Breast epithelium (tissue), 4 donors: ENCODE data around the gene PKN3. TPM values are rescaled to one million over a fixed set of nuclear protein-coding genes. Genes with fewer than 3 reads are reported as not detected.
"Not testable (repeated sequence)": the region's sequence is repeated elsewhere in the genome, so short reads cannot be mapped to it uniquely, and the experiment has no call there.

ENCODE experiments used
- DNase-seq, 2 donors: peaks; one replicate each; pipeline ENCODE4 v3.0.0-alpha.2; 2019; ENCODE audit warnings: low spot score in 2 of 2
- H3K27ac ChIP-seq, 2 donors: fragments of 200-600 bp; sonication (generic) in 1 of 2; one replicate each; pipeline ENCODE4 v1.5.1; 2016 to 2019; ENCODE audit warnings: mild to moderate bottlenecking in 1 of 2
- H3K27me3 ChIP-seq, 2 donors: fragments of 200-600 bp; sonication (generic) in 1 of 2; one replicate each; pipeline versions ENCODE4 v1.5.1 to v1.6.0; 2017 to 2019; ENCODE audit warnings: control low read depth in 1 of 2, mild to moderate bottlenecking in 1 of 2
- H3K36me3 ChIP-seq: fragments of 200-600 bp; one replicate; pipeline ENCODE4 v1.5.1; 2019
- H3K4me1 ChIP-seq, 2 donors: fragments of 200-600 bp; sonication (generic); one replicate each; pipeline ENCODE4 v1.5.1; 2016 to 2019; ENCODE audit warnings: control low read depth in 1 of 2
- H3K4me3 ChIP-seq, 3 donors: fragments of 200-600 bp; sonication (generic); 1 replicate in 2 of 3; 2 replicates in 1 of 3; pipeline ENCODE4 v1.5.1; 2016 to 2019; ENCODE audit warnings: mild to moderate bottlenecking in 3 of 3, moderate library complexity in 2 of 3
- H3K9me3 ChIP-seq, 2 donors: fragments of 200-600 bp; sonication (generic) in 1 of 2; one replicate each; pipeline ENCODE4 v1.5.1; 2016 to 2019; ENCODE audit warnings: control low read depth in 1 of 2
- POLR2A ChIP-seq: fragments of 450-650 bp; IDR thresholded peaks from one replicate; pipeline ENCODE4 v1.6.1; 2016; ENCODE audit warnings: antibody characterized with exemption, mild to moderate bottlenecking, moderate library complexity
- POLR2AphosphoS5 ChIP-seq, 3 donors: sonication (generic); formaldehyde crosslinking; IDR thresholded peaks; one replicate each; pipeline ENCODE4 v1.6.1; 2017; ENCODE audit warnings: antibody characterized with exemption in 3 of 3
- intact Hi-C: fragments of 100-400 bp; cut with DNase I; formaldehyde crosslinking; loops from one replicate; pipeline ENCODE4 v1.15.1; 2023; ENCODE audit warnings: low total_unique reads
- total RNA-seq, 3 donors: library from RNA; depleted of rRNA; stranded (reverse); fragments of >200 nt; gene quantifications; one replicate each; pipeline ENCODE4 v1.1.0, GENCODE V29; 2016
- TF ChIP-seq, protein P1 (sequence below), 3 donors: fragments of 450-650 bp; IDR thresholded peaks; one replicate each; pipeline ENCODE4 v1.5.1; 2016 to 2017; ENCODE audit warnings: antibody characterized with exemption in 3 of 3, mild to moderate bottlenecking in 3 of 3, moderate library complexity in 3 of 3

The PKN3 gene
- total RNA-seq, 3 donors from 2014 or later: 2.6 to 8.5 (median 7.0) TPM

DNA sequence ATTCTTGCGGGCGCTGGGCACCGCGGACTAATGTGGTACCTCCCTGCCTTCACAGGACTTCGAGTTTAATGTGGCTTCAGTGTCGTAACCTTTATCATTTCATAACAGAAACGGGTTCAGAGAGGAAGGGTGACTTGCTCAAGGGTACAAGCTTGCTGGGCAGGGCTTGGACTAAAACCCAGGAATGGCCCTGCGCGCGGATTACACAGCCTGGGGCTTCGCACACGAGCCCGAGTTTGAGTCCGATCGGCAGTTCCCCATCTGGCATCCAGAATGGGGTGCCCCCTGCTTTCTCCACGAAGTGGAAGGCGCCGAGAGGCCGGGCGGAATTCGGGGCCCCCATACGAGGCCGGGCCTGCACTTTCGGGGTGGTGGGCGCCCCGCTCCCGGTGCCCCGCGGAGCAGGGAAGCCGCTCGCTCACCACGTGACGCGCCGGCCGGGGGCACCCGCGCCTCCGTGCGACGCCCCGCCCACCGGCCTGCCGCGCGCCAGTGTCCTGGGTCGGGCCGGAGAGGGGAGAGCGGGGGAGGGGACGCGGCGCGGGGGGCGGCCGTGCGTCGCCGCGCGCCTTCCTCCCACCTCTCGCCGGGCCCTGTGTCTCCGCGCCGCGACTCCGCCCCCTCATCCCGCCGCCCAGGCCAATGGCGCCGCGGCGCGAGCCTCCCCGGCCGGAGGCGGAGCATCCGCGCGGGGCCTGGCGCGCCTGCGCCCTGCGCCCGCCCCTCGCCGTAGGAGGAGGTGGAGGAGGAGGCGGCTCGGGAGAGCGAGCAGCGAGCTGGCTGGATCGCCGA, 13.6 kb upstream of the PKN3 start, which contains the start of gene SET:
SET (plus strand) TSS at position 722 of the 792 bp plus-strand sequence. CDS start 361 bp downstream, outside the sequence.
- Histone ChIP-seq H3K27ac (peak within 1 kb of the TSS; percentile 88 to 96), H3K4me1 (peaks cover 4 to 16% of the 10 kb centered on the region in 2 donors), H3K27me3 (no peaks in the 10 kb centered on the region), H3K4me3 (peak within 1 kb of the TSS; percentile 69 to 95 (median 83)), H3K9me3 (no peaks in the 10 kb centered on the region), H3K36me3 (no peaks in the 10 kb centered on the region)
- peak; percentile 88 to 92 for DNase-seq
- intact Hi-C loops: no loop called here
- TF ChIP-seq POLR2A: no peak
- TF ChIP-seq, protein P1, sequence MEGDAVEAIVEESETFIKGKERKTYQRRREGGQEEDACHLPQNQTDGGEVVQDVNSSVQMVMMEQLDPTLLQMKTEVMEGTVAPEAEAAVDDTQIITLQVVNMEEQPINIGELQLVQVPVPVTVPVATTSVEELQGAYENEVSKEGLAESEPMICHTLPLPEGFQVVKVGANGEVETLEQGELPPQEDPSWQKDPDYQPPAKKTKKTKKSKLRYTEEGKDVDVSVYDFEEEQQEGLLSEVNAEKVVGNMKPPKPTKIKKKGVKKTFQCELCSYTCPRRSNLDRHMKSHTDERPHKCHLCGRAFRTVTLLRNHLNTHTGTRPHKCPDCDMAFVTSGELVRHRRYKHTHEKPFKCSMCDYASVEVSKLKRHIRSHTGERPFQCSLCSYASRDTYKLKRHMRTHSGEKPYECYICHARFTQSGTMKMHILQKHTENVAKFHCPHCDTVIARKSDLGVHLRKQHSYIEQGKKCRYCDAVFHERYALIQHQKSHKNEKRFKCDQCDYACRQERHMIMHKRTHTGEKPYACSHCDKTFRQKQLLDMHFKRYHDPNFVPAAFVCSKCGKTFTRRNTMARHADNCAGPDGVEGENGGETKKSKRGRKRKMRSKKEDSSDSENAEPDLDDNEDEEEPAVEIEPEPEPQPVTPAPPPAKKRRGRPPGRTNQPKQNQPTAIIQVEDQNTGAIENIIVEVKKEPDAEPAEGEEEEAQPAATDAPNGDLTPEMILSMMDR (IDR thresholded peaks at IDR 0.05): peak in 1 of 3 donors; percentile 10
- TF ChIP-seq POLR2AphosphoS5 (IDR thresholded peaks at IDR 0.05): peak in 2 of 3 donors; percentile 41 to 85

DNA sequence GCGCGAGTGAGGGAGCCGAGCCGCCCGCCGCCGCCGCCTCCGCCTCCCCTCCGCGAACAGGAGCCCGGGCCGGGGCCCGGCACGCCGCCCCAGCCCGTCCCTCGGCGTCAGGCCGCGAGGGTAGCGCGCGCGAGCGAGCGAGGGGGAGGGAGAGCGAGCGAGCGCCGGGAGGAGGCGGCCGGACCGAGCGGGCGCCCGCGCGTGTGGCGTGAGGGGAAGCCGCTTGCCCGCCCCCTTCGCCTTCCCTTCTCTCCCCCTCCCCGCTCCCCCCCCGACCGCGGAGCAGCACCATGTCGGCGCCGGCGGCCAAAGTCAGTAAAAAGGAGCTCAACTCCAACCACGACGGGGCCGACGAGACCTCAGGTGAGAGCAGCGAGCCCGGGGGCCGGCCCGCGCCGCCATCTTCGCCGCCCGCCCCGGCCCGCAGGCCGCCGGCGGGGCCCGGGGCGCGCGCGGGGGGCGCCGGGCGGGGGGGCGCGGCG, 13.0 kb upstream of the PKN3 start:
- peak in 1 of 2 donors; percentile 28 for DNase-seq
- H3K4me3 ChIP-seq: peak overlapping the region; percentile 69 to 95 (median 83)
- no peaks in the 10 kb centered on the region for H3K9me3 ChIP-seq
- intact Hi-C loops: no loop called here
- TF ChIP-seq, protein P1 (IDR thresholded peaks at IDR 0.05): no peak
- TF ChIP-seq POLR2A (no peak), POLR2AphosphoS5 (IDR thresholded peaks at IDR 0.05) (no peak)
- H3K27me3 ChIP-seq: no peaks in the 10 kb centered on the region
- peak overlapping the region; percentile 88 to 96 for H3K27ac ChIP-seq
- no peaks in the 10 kb centered on the region for H3K36me3 ChIP-seq
- peaks cover 4 to 16% of the 10 kb centered on the region in 2 donors for H3K4me1 ChIP-seq

DNA sequence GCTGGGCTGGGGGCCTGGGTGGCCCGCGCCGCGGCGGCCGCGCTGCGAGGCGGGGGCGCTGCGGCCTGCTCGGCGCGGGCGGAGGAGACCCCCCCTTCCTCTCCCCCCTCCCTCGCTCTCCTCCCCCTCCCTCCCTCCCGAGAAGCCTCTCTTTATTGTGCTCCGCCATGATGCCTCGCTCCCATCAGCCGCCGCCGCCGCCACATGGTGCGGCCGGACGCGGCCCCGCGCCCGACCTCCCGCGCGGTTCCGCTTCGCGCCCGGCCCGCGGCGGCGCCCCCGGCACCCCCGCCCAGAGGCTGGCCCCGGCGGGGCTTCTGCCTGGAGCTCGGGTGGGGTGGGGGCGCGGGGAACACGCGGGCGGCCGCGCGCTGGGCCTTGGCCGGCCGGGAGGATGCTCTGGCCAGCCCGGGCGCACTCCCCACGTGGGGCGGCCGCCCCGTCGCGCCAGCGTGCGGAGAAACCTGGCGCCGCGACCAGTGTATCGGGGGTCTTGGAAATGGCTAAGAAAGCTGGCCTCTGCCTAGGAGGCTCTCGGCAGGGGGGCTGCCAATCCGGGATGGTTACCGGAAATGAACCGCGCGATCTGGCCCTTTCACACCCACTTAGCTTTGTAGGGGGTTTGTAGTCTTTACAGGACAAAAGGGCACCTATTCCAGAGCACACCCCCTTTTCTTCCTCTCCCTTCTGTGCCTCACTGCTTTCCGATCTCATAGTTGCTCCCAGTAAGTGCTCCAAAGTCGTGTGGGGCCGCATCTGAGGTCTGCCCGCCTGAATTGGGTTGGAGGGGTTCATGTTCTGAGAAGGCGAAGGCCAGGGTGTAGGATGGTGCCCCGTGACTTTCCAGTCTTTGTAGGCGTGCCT, 12.3 kb upstream of the PKN3 start:
- intact Hi-C loops: no loop called here
- no peak for DNase-seq
- peak overlapping the region; percentile 69 to 95 (median 83) for H3K4me3 ChIP-seq
- TF ChIP-seq POLR2AphosphoS5 (IDR thresholded peaks at IDR 0.05) (no peak), POLR2A (no peak)
- TF ChIP-seq, protein P1 (IDR thresholded peaks at IDR 0.05): no peak
- no peaks in the 10 kb centered on the region for H3K9me3 ChIP-seq
- no peaks in the 10 kb centered on the region for H3K27me3 ChIP-seq
- H3K27ac ChIP-seq: peak overlapping the region; percentile 72 to 96
- no peaks in the 10 kb centered on the region for H3K36me3 ChIP-seq
- peaks cover 4 to 12% of the 10 kb centered on the region in 2 donors for H3K4me1 ChIP-seq

DNA sequence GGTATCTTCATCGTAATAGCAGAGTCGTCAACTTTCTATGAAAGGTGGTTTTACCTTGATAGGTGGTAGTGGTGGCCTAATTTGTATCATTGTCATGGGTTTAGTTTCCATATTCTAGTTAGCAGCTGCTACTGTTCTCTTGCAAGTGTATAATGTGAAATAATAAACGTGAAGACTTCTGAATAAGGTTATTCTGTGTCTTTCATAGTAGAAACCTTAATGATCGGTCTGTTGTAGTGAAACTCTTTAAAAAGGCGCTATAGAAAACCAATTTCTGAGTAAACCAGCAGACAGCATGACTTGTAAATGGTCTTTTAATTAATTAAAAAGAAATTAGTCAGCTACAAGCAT, 11.6 kb upstream of the PKN3 start:
- no peaks in the 10 kb centered on the region for H3K27me3 ChIP-seq
- peaks cover 4 to 8% of the 10 kb centered on the region in 2 donors for H3K4me1 ChIP-seq
- H3K9me3 ChIP-seq: no peaks in the 10 kb centered on the region
- TF ChIP-seq POLR2A (no peak), POLR2AphosphoS5 (IDR thresholded peaks at IDR 0.05) (no peak)
- DNase-seq: no peak
- intact Hi-C loops: no loop called here
- peak overlapping the region; percentile 69 to 95 (median 83) for H3K4me3 ChIP-seq
- no peaks in the 10 kb centered on the region for H3K36me3 ChIP-seq
- H3K27ac ChIP-seq: peak overlapping the region; percentile 72 to 96

DNA sequence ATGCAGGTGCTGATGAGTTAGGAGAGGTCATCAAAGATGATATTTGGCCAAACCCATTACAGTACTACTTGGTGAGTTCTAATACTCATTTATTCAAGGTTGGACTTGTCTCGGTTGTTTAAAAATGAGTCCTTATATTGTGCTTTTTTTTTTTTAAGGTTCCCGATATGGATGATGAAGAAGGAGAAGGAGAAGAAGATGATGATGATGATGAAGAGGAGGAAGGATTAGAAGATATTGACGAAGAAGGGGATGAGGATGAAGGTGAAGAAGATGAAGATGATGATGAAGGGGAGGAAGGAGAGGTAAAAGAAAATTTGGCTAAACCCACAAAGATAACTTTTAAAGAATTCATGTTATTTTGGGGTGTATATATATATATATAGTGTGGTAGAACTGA, 8.6 kb upstream of the PKN3 start:
- H3K4me3 ChIP-seq, DNase-seq, H3K27me3 ChIP-seq, H3K4me1 ChIP-seq, H3K27ac ChIP-seq, H3K9me3 ChIP-seq, H3K36me3 ChIP-seq: not testable (repeated sequence)
- intact Hi-C loops: loop anchor here (2.0 kb wide), 1 partner anchor 15 kb away; no protein-coding TSS in a partner anchor
